Measurements from ENCODE around the gene PPP4R1.

PPP4R1 gene

GRCh38 chr18:9638886-9639285 lies 24.5 kb upstream of the PPP4R1 start:
- H3K27ac ChIP-seq = no peak overlapping the region

GRCh38 chr18:9637036-9637767 lies 22.8 kb upstream of the PPP4R1 start:
- no peak for TF ChIP-seq CTCF (conservative IDR thresholded peaks at IDR 0.05)
- no peak for TF ChIP-seq ZFX (IDR thresholded peaks at IDR 0.05)
- H3K27ac ChIP-seq = no peak overlapping the region

More at GRCh38 chr18:9638886-9639285, 24.5 kb upstream of the PPP4R1 start:
- TF ChIP-seq ZFX (IDR thresholded peaks at IDR 0.05) = no peak
- TF ChIP-seq CTCF (conservative IDR thresholded peaks at IDR 0.05) = no peak

GRCh38 chr18:9634856-9635255 lies 20.5 kb upstream of the PPP4R1 start:
- H3K27ac ChIP-seq = no peak overlapping the region
- TF ChIP-seq ZFX (IDR thresholded peaks at IDR 0.05) (no peak), CTCF (conservative IDR thresholded peaks at IDR 0.05) (no peak)

GRCh38 chr18:9631814-9632496 lies 17.6 kb upstream of the PPP4R1 start:
- H3K27ac ChIP-seq = no peak overlapping the region

GRCh38 chr18:9630444-9630843 lies 16.1 kb upstream of the PPP4R1 start:
- H3K27ac ChIP-seq = no peak overlapping the region
- TF ChIP-seq CTCF (conservative IDR thresholded peaks at IDR 0.05) = no peak
- no peak for TF ChIP-seq ZFX (IDR thresholded peaks at IDR 0.05)

More at GRCh38 chr18:9631814-9632496, 17.6 kb upstream of the PPP4R1 start:
- TF ChIP-seq ZFX (IDR thresholded peaks at IDR 0.05) = no peak
- TF ChIP-seq CTCF (conservative IDR thresholded peaks at IDR 0.05) = no peak

GRCh38 chr18:9629709-9630108 lies 15.3 kb upstream of the PPP4R1 start:
- H3K27ac ChIP-seq = no peak overlapping the region
- no peak for TF ChIP-seq CTCF (conservative IDR thresholded peaks at IDR 0.05)
- TF ChIP-seq ZFX (IDR thresholded peaks at IDR 0.05) = no peak

GRCh38 chr18:9628984-9629383 lies 14.6 kb upstream of the PPP4R1 start:
- H3K27ac ChIP-seq = no peak overlapping the region
- TF ChIP-seq ZFX (IDR thresholded peaks at IDR 0.05) (no peak), CTCF (conservative IDR thresholded peaks at IDR 0.05) (no peak)
